NCI-H1105 treated with DMSO at 0.1 percent for 48 hours (cell line): ENCODE results near the gene UPK3A.
"Not testable (repeated sequence)": the region's sequence is repeated elsewhere in the genome, so short reads cannot be mapped to it uniquely, and the experiment has no call there.

ENCODE experiments used
- DNase-seq: peaks from one replicate; lab custom pipeline; 2025; lab: John Stamatoyannopoulos, UW

The UPK3A gene

GRCh38 chr22:45257941-45258340 lies 26.8 kb upstream of the UPK3A start:
- DNase-seq, result not testable (repeated sequence)

DNA sequence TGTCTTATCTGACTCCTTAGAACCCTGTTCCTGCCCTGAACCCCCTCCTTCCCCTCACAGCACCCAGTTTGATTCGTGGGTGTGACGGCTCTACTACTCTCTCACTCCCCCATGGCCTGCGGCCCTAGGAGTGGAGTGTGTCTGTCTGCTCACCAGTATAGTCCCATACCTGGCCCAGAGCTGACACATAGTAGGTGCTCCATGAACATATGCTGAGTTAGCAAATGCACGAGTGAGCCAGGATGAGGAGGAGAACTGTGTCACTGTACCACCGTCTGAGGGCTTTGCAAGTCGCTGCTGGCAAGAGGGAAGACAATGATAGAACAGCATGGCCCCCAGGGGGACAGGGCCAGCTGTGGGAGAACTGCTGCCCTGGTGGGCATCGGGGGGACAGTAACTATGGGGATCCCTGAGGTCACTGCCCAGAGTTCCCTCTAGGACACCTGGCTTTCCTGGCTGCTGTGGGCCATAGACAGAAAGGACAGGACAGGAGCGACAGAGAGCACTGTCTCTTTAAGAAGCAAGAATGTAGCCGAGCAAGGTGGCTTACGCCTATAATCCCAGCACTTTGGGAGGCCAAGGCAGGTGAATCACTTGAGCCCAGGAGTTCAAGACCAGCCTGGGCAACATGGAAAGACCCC lies 24.9 kb upstream of the UPK3A start:
- DNase-seq, result no peak

DNA sequence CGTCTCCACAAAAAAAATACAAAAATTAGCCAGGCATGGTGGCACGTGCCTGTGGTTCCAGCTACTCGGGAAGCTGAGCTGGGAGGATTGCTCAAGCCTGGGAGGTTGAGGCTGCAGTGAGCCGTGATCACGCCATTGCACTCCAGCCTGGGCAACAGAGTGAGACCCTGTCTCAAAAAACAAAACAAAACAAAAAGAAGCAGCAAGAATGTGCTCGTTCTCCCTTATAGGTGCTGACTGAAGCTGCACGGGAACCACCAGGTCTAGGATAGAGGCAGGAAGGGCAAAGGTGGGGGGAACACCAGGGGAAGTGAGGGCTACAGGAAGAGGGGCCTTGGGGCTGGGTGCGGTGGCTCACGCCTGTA lies 24.4 kb upstream of the UPK3A start:
- not testable (repeated sequence) for DNase-seq

- peak; percentile 62 for DNase-seq
These were observed 23.2 kb upstream of the UPK3A start for GRCh38 chr22:45261407-45262088.

GRCh38 chr22:45262195-45262930 lies 22.4 kb upstream of the UPK3A start:
- no peak for DNase-seq

GRCh38 chr22:45262931-45263462 lies 21.8 kb upstream of the UPK3A start:
- DNase-seq, result no peak

- DNase-seq, result no peak
These were observed 21.1 kb upstream of the UPK3A start for GRCh38 chr22:45263463-45264269.

DNA sequence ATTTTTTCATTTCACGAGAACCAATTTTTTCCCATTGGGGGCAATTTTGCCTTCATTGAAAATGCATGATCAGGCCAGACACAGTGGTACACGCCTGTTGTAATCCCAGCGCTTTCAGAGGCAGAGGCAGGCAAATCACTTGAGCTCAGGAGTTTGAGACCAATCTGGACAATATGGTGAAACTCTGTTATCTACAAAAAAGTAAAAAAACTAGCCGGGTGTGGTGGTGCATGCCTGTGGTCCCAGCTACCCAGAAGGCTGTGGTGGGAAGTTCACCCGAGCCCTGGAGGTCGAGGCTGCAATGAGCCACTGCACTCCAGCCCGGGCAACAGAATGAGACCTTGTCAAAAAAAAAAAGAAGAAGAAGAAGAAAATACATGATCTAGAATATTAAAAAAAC lies 19.2 kb upstream of the UPK3A start:
- DNase-seq, result no peak

DNA sequence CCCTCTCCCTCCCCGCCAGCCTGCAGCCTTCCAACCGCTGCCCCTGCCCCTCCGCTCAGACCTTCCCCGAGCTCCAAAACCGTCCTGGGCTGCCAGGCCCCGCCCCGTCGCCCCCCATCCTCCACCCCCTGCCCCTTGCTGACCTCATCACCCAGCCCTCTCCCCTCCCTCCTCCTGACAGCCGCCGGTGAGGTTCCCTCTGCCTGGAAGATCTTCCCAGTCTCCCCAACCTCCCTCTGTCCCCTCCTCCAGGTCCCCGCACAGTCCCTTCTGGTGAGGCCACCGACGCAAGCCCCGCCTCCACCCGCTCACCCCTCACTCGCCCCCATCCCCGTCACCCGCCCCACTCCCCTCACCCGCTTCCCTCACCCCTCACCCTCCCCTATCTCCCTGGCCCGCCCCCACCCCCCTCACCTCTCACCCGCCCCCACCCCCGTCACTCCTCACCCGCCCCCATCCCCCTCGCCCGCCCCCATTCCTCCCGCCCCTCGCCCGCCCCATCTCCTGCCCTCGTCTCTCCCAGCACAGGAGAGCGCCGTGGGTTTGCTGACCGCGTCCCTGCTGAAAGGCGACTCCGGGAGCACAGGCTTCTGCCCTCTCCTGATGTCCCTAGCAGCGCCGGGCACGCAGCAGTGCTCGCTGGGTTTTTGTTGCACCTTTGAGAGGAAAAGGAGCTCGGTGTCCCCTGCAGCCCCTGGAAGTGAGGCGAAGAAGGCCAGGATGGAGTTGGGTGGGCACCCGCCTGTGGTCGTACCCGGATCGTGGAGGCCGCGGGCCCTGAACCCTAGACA lies 16.4 kb upstream of the UPK3A start:
- peak; percentile 21 for DNase-seq

DNA sequence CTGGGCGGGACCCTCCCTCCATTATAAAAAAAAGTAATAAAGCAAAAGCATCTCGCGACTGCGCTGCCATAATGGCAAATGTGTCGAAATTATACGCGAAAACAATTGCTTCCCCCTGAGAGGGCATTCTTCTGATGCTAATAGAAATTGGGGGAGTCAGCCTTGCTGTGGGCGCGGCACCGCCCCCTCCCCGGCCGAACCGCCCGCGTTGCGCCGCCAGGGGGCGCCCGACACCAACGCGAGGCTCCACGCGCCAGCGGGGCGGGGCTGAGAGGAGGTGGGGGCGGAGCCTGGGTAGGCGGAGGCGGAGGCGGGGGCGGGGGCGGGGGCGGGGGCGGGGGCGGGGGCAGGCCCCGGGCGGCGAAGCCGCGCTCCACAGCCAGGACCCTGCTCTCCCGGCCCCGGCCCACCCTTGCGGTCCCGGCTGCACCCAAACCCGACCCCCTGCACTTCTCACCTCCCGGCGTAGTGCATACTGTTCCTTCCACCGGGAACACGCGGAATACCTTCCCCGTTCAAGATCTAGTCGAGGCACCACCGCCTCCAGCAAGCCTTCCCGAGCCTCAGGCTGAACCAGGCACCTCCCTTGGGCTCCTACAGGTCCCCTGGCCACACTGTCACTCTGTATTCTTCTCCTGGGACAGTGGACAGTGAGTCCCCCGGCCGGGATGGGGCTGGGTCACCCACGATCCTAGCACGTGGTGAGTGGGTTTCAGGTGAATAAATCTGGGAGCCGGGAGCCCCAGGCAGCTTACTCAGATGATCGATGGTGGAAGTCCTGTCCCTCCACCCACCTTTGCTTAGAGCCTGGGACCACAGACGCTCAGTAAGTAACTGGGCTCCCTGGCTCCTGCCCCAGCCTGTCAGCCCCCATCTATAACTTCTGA lies 15.5 kb upstream of the UPK3A start:
- DNase-seq, result peak; percentile 59

GRCh38 chr22:45270095-45271020 lies 14.4 kb upstream of the UPK3A start:
- no peak for DNase-seq

DNA sequence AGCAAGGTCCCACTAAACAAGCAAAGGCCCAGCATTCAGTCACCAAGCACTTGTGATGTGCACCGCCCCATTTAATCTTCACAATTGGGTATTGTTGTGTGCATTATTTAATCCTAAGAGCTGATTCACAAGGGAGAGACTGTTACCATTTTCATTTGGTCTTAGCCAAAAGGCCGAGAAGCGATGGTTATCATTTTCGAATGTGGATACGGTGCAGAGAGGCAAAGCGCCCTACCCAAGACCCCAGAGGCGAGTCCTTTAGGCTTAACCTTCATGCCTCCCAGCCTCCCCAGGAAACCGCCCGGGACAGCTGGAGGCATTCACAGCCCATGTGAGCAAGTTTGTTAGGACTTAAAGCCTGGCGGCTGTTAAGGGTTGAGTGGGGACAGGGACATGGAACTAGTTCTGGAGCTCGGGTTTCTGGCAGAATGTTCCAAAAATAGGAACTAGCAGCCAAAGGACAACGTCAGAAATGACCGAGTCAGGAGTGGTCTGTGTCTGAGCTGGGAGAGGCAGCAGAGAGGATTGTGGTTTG lies 13.0 kb upstream of the UPK3A start:
- no peak for DNase-seq

DNA sequence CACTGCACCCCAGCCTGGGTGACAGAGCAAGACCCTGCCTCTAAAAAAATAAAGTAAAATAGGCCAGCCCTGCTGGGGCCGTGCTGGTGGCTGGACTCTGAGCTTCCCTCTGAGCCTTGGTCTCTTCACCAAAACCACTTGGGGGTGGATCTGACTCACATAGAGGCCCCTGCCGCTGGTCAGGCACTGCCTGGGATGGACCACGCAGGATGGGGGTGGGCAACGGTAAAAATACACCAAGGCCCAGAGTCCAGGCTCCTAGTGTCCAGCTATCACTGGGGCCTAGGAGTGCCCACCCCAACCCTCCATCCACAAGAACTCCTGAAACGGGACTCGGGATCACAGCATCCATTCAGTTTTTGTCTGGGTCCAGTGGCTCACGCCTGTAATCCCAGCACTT lies 12.3 kb upstream of the UPK3A start:
- no peak for DNase-seq

DNA sequence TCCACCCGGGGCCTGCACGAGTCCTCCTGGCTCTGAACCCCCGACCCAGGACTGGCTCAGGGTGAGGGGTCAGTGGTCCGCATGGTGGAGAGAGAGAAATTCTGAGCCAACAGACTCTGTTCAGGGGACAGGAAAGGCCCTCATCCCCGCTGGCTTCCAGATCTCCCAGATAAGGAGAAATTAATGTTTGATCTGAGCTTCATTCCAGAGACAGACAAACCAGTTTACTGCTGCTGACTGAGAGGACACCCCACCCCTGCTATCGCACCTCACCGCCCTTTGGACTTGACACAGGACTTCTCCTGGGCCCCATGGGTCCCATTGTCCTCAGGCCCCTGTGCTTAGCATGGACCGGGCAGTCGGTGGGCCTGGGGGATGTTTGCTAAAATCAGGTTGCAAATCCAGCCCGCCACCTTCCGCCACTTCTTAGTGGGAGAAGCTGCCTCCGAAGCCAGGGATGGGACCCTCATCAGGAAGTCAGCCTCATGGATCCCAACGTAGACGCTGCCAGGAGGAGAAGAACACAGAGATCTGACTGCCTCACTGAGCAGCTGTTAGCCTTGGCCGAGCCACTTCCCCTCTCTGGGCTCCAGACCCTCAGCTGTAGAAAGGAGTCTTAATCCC lies 11.2 kb upstream of the UPK3A start:
- no peak for DNase-seq

- no peak for DNase-seq
These were observed 8.1 kb upstream of the UPK3A start for GRCh38 chr22:45276507-45277105.

GRCh38 chr22:45277720-45278119 lies 7.0 kb upstream of the UPK3A start:
- DNase-seq, result not testable (repeated sequence)

GRCh38 chr22:45278125-45278524 lies 6.6 kb upstream of the UPK3A start:
- no peak for DNase-seq

DNA sequence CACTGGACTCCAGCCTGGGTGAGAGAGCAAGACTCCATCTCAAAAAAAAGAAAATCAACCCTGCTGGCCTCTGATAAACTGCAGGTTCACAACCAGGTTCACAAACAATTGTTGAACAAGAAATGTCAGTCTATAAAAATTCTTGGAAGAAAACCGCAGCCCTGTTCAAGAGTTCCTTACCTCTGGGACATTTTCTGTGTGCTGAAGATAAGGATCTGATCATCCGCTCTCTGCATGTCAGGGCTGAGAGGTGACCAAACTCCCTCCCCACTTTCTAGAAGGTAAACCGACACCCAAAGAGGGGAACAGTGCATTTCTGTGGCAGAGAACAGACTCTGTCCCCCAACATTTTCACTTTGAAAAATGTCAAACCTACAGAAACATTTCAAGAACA lies 4.2 kb upstream of the UPK3A start:
- no peak for DNase-seq
